ENCODE results near the gene THOC3.
"Not testable (repeated sequence)": the region's sequence is repeated elsewhere in the genome, so short reads cannot be mapped to it uniquely, and the experiment has no call there.

The THOC3 gene

GRCh38 chr5:175995506-175995905 is 27.4 kb upstream of the THOC3 start:
- H3K4me1 ChIP-seq (ENCODE audit: control insufficient read depth, insufficient read depth, low read length); DNase-seq (ENCODE audit: low read depth, low spot score); H3K9me3 ChIP-seq (ENCODE audit: control insufficient read depth, insufficient read depth, low read length); H3K36me3 ChIP-seq (ENCODE audit: control insufficient read depth, insufficient read depth, low read length); H3K27ac ChIP-seq (ENCODE audit: low read length); H3K4me3 ChIP-seq (ENCODE audit: low read length); H3K27me3 ChIP-seq (ENCODE audit: control insufficient read depth, insufficient read depth, low read length): not testable (repeated sequence)
- WGBS (ENCODE audit: insufficient coverage, insufficient read length), result no CpG with 5 or more reads among the region's 6 CpGs

GRCh38 chr5:175979371-175979995 is 11.4 kb upstream of the THOC3 start:
- H3K4me3 ChIP-seq (ENCODE audit: low read length); H3K27me3 ChIP-seq (ENCODE audit: control insufficient read depth, insufficient read depth, low read length); H3K9me3 ChIP-seq (ENCODE audit: control insufficient read depth, insufficient read depth, low read length); DNase-seq (ENCODE audit: low read depth, low spot score); H3K36me3 ChIP-seq (ENCODE audit: control insufficient read depth, insufficient read depth, low read length); H3K4me1 ChIP-seq (ENCODE audit: control insufficient read depth, insufficient read depth, low read length); H3K27ac ChIP-seq (ENCODE audit: low read length): not testable (repeated sequence)
- WGBS (ENCODE audit: insufficient coverage, insufficient read length), result no CpG with 5 or more reads among the region's 17 CpGs

GRCh38 chr5:175968381-175968780 is 266 bp upstream of the THOC3 start:
- H3K4me1 ChIP-seq (ENCODE audit: control insufficient read depth, insufficient read depth, low read length); H3K36me3 ChIP-seq (ENCODE audit: control insufficient read depth, insufficient read depth, low read length); H3K27me3 ChIP-seq (ENCODE audit: control insufficient read depth, insufficient read depth, low read length); H3K4me3 ChIP-seq (ENCODE audit: low read length); H3K9me3 ChIP-seq (ENCODE audit: control insufficient read depth, insufficient read depth, low read length); H3K27ac ChIP-seq (ENCODE audit: low read length); DNase-seq (ENCODE audit: low read depth, low spot score): not testable (repeated sequence)
- 100% methylated on average over 1 of the region's 6 CpGs for WGBS (ENCODE audit: insufficient coverage, insufficient read length)

GRCh38 chr5:175962329-175962728 is 5.8 kb downstream of the THOC3 start:
- H3K9me3 ChIP-seq (ENCODE audit: control insufficient read depth, insufficient read depth, low read length); H3K4me3 ChIP-seq (ENCODE audit: low read length); DNase-seq (ENCODE audit: low read depth, low spot score); H3K27ac ChIP-seq (ENCODE audit: low read length); H3K27me3 ChIP-seq (ENCODE audit: control insufficient read depth, insufficient read depth, low read length); H3K36me3 ChIP-seq (ENCODE audit: control insufficient read depth, insufficient read depth, low read length); H3K4me1 ChIP-seq (ENCODE audit: control insufficient read depth, insufficient read depth, low read length): not testable (repeated sequence)
- no CpG with 5 or more reads among the region's 8 CpGs for WGBS (ENCODE audit: insufficient coverage, insufficient read length)

- DNase-seq (ENCODE audit: low read depth, low spot score); H3K9me3 ChIP-seq (ENCODE audit: control insufficient read depth, insufficient read depth, low read length); H3K4me3 ChIP-seq (ENCODE audit: low read length); H3K4me1 ChIP-seq (ENCODE audit: control insufficient read depth, insufficient read depth, low read length); H3K27me3 ChIP-seq (ENCODE audit: control insufficient read depth, insufficient read depth, low read length); H3K27ac ChIP-seq (ENCODE audit: low read length); H3K36me3 ChIP-seq (ENCODE audit: control insufficient read depth, insufficient read depth, low read length): not testable (repeated sequence)
- no CpG with 5 or more reads among the region's 6 CpGs for WGBS (ENCODE audit: insufficient coverage, insufficient read length)
Observed at GRCh38 chr5:175960228-175960627, 7.9 kb downstream of the THOC3 start.

- H3K27me3 ChIP-seq (ENCODE audit: control insufficient read depth, insufficient read depth, low read length), result not testable (repeated sequence)
Observed at GRCh38 chr5:175958515-175958914, 9.6 kb downstream of the THOC3 start.

GRCh38 chr5:175954107-175954506 is 14.0 kb downstream of the THOC3 start:
- WGBS (ENCODE audit: insufficient coverage, insufficient read length), result no CpG with 5 or more reads among the region's 6 CpGs

More at GRCh38 chr5:175958515-175958914, 9.6 kb downstream of the THOC3 start:
- DNase-seq (ENCODE audit: low read depth, low spot score); H3K27ac ChIP-seq (ENCODE audit: low read length); H3K4me1 ChIP-seq (ENCODE audit: control insufficient read depth, insufficient read depth, low read length); H3K36me3 ChIP-seq (ENCODE audit: control insufficient read depth, insufficient read depth, low read length); H3K9me3 ChIP-seq (ENCODE audit: control insufficient read depth, insufficient read depth, low read length); H3K4me3 ChIP-seq (ENCODE audit: low read length): not testable (repeated sequence)
- no CpG with 5 or more reads among the region's 2 CpGs for WGBS (ENCODE audit: insufficient coverage, insufficient read length)

GRCh38 chr5:175952810-175953209 is 15.3 kb downstream of the THOC3 start:
- H3K9me3 ChIP-seq (ENCODE audit: control insufficient read depth, insufficient read depth, low read length); H3K27ac ChIP-seq (ENCODE audit: low read length); H3K4me3 ChIP-seq (ENCODE audit: low read length); H3K36me3 ChIP-seq (ENCODE audit: control insufficient read depth, insufficient read depth, low read length); DNase-seq (ENCODE audit: low read depth, low spot score); H3K4me1 ChIP-seq (ENCODE audit: control insufficient read depth, insufficient read depth, low read length); H3K27me3 ChIP-seq (ENCODE audit: control insufficient read depth, insufficient read depth, low read length): not testable (repeated sequence)
- WGBS (ENCODE audit: insufficient coverage, insufficient read length), result no CpG with 5 or more reads among the region's 8 CpGs

More at GRCh38 chr5:175954107-175954506, 14.0 kb downstream of the THOC3 start:
- H3K36me3 ChIP-seq (ENCODE audit: control insufficient read depth, insufficient read depth, low read length); H3K9me3 ChIP-seq (ENCODE audit: control insufficient read depth, insufficient read depth, low read length); H3K4me3 ChIP-seq (ENCODE audit: low read length); H3K27me3 ChIP-seq (ENCODE audit: control insufficient read depth, insufficient read depth, low read length); DNase-seq (ENCODE audit: low read depth, low spot score); H3K27ac ChIP-seq (ENCODE audit: low read length); H3K4me1 ChIP-seq (ENCODE audit: control insufficient read depth, insufficient read depth, low read length): not testable (repeated sequence)

GRCh38 chr5:175951339-175951969 is 16.7 kb downstream of the THOC3 start:
- H3K4me1 ChIP-seq (ENCODE audit: control insufficient read depth, insufficient read depth, low read length); H3K27me3 ChIP-seq (ENCODE audit: control insufficient read depth, insufficient read depth, low read length); H3K36me3 ChIP-seq (ENCODE audit: control insufficient read depth, insufficient read depth, low read length); H3K4me3 ChIP-seq (ENCODE audit: low read length); DNase-seq (ENCODE audit: low read depth, low spot score); H3K27ac ChIP-seq (ENCODE audit: low read length); H3K9me3 ChIP-seq (ENCODE audit: control insufficient read depth, insufficient read depth, low read length): not testable (repeated sequence)
- WGBS (ENCODE audit: insufficient coverage, insufficient read length), result no CpG with 5 or more reads among the region's 12 CpGs

- DNase-seq (ENCODE audit: low read depth, low spot score); H3K27me3 ChIP-seq (ENCODE audit: control insufficient read depth, insufficient read depth, low read length): not testable (repeated sequence)
- WGBS (ENCODE audit: insufficient coverage, insufficient read length), result no CpG with 5 or more reads among the region's 10 CpGs
Observed at GRCh38 chr5:175948329-175949108, 19.6 kb downstream of the THOC3 start.

More at GRCh38 chr5:175948329-175949108, 19.6 kb downstream of the THOC3 start:
- not testable (repeated sequence) for H3K4me3 ChIP-seq (ENCODE audit: low read length); H3K4me1 ChIP-seq (ENCODE audit: control insufficient read depth, insufficient read depth, low read length); H3K36me3 ChIP-seq (ENCODE audit: control insufficient read depth, insufficient read depth, low read length); H3K9me3 ChIP-seq (ENCODE audit: control insufficient read depth, insufficient read depth, low read length); H3K27ac ChIP-seq (ENCODE audit: low read length)
